Activated naive CD4-positive, alpha-beta T cell treated with Interleukin-2 at 50 U/mL for 16 hours (primary cell): Measurements from ENCODE around the gene ARHGAP10.

ENCODE experiments used
- DNase-seq: peaks from one replicate; pipeline ENCODE4 v3.0.0-alpha.2; 2020

Gene ARHGAP10

GRCh38 chr4:148109216-148109615 lies 377.3 kb downstream of the ARHGAP10 start:
- no peak for DNase-seq

- DNase-seq = no peak
These were observed 378.3 kb downstream of the ARHGAP10 start for GRCh38 chr4:148110169-148110568.

GRCh38 chr4:148112231-148112982 lies 380.5 kb downstream of the ARHGAP10 start:
- no peak for DNase-seq

GRCh38 chr4:148114436-148114835 lies 382.5 kb downstream of the ARHGAP10 start:
- no peak for DNase-seq

- DNase-seq = no peak
These were observed 384.4 kb downstream of the ARHGAP10 start for GRCh38 chr4:148116264-148116663.

- DNase-seq = no peak
These were observed 385.1 kb downstream of the ARHGAP10 start for GRCh38 chr4:148116969-148117368.

GRCh38 chr4:148118179-148118578 lies 386.3 kb downstream of the ARHGAP10 start:
- DNase-seq = no peak

- DNase-seq = no peak
These were observed 386.7 kb downstream of the ARHGAP10 start for GRCh38 chr4:148118633-148119032.

GRCh38 chr4:148120216-148120615 lies 388.3 kb downstream of the ARHGAP10 start:
- no peak for DNase-seq
